Measurements from ENCODE around the gene MORC2.

DNA sequence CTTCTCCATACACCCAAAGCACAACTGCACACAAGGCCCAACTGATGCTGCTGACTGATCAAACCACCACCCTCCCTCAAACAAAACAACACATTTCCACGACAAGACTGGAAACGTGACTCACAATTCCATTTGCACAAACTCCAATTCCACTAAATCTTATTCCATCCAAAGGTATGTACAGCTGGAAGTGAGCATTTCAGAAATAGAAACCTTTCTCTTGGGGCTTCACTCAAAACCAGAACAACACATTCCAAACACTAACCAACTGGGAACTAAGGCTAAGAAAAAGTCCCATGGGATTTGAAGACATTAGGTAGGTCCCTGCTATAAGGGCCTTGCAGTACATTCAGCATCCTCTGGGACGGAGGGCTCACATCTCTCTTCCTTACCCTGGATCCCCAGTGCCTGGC lies 19.6 kb downstream of the MORC2 start:
- TF ChIP-seq CTCF (IDR thresholded peaks at IDR 0.05; ENCODE audit: borderline replicate concordance, extremely low read depth, low read length, poor library complexity, severe bottlenecking): no peak
- no peak for TF ChIP-seq EZH2 (IDR thresholded peaks at IDR 0.05; ENCODE audit: borderline replicate concordance, low read depth, low read length, severe bottlenecking)

Data from DND-41 (cell line).